Tracheal epithelial cell (primary cell): Measurements from ENCODE around the gene CENPX. TPM values are rescaled to one million over a fixed set of nuclear protein-coding genes. Genes with fewer than 3 reads are reported as not detected.

Experiments
- total RNA-seq: library from RNA; depleted of rRNA; stranded (reverse); fragments of >200 nt; gene quantifications from 2 replicates; pipeline ENCODE4 v1.2.1, GENCODE V29; 2014

The CENPX gene
- total RNA-seq = 28.2 and 45.0 TPM in 2 replicates

GRCh38 chr17:82022310-82022980 lies at the start of gene CENPX:
Gene CENPX (minus strand): TSS chr17:82022878. CDS start chr17:82022861, 17 bp downstream.

GRCh38 chr17:82065638-82066303 lies 43.1 kb upstream of the CENPX start, which contains the start of gene DUS1L:
Gene DUS1L (minus strand): TSS chr17:82065804. CDS start chr17:82065059, 745 bp downstream.

GRCh38 chr17:82051776-82052637 lies 29.3 kb upstream of the CENPX start, which contains the start of the genes GPS1 and RFNG:
Gene GPS1 (plus strand): TSS chr17:82051898. CDS start chr17:82051932, 34 bp downstream.
Gene RFNG (minus strand): TSS chr17:82051811. CDS start chr17:82051766, 45 bp downstream.

GRCh38 chr17:82037092-82037888 lies 14.6 kb upstream of the CENPX start, which contains the start of gene DCXR:
Gene DCXR (minus strand): TSS chr17:82037697. CDS start chr17:82037682, 15 bp downstream.

GRCh38 chr17:82031303-82031884 lies 8.7 kb upstream of the CENPX start, which contains the start of gene RAC3:
Gene RAC3 (plus strand): TSS chr17:82031678. CDS start chr17:82031762, 84 bp downstream.

GRCh38 chr17:82022981-82023446 lies 336 bp upstream of the CENPX start, which contains the start of gene LRRC45:
Gene LRRC45 (plus strand): TSS chr17:82023305. CDS start chr17:82023644, 339 bp downstream.

GRCh38 chr17:81977211-81977808 lies 45.4 kb downstream of the CENPX start, which contains the start of gene ASPSCR1:
Gene ASPSCR1 (plus strand): TSS chr17:81977629. CDS start chr17:81977647, 18 bp downstream.

Other genes with a start within 250 kb of the CENPX start
- not detected in 2 replicates for gene GCGR, start 218.7 kb downstream of the CENPX start, total RNA-seq
- 31.5 and 63.1 TPM in 2 replicates for gene MCRIP1, start 189.6 kb downstream of the CENPX start, total RNA-seq
- not detected in 2 replicates for gene PPP1R27, start 187.8 kb downstream of the CENPX start, total RNA-seq
- gene P4HB, start 162.3 kb downstream of the CENPX start, total RNA-seq = 624 and 855 TPM in 2 replicates
- 124 and 148 TPM in 2 replicates for gene ARHGDIA, start 151.5 kb downstream of the CENPX start, total RNA-seq
- 61.4 and 116 TPM in 2 replicates for gene ALYREF, start 131.3 kb downstream of the CENPX start, total RNA-seq
- gene ANAPC11, start 131.2 kb downstream of the CENPX start, total RNA-seq = 130 and 132 TPM in 2 replicates
- 1.9 and 2.6 TPM in 2 replicates for gene NPB, start 120.6 kb downstream of the CENPX start, total RNA-seq
- gene PCYT2, start 111.5 kb downstream of the CENPX start, total RNA-seq = 24.3 and 34.5 TPM in 2 replicates
- 26.9 and 29.9 TPM in 2 replicates for gene SIRT7, start 104.7 kb downstream of the CENPX start, total RNA-seq
- gene MAFG, start 95.1 kb downstream of the CENPX start, total RNA-seq = 16.9 and 22.2 TPM in 2 replicates
- gene PYCR1, start 85.6 kb downstream of the CENPX start, total RNA-seq = 126 and 176 TPM in 2 replicates
- not detected in 2 replicates for gene MYADML2, start 75.6 kb downstream of the CENPX start, total RNA-seq
- not detected in 2 replicates for gene NOTUM, start 61.7 kb downstream of the CENPX start, total RNA-seq
- gene ASPSCR1, start 45.2 kb downstream of the CENPX start, total RNA-seq = 16.1 and 23.4 TPM in 2 replicates
- gene LRRC45, start 427 bp upstream of the CENPX start, total RNA-seq = 12.3 and 13.9 TPM in 2 replicates
- 14.3 and 40.7 TPM in 2 replicates for gene RAC3, start 8.8 kb upstream of the CENPX start, total RNA-seq
- 82.7 and 109 TPM in 2 replicates for gene DCXR, start 14.8 kb upstream of the CENPX start, total RNA-seq
- gene RFNG, start 28.9 kb upstream of the CENPX start, total RNA-seq = 36.1 and 37.5 TPM in 2 replicates
- 81.8 and 87.5 TPM in 2 replicates for gene GPS1, start 29.0 kb upstream of the CENPX start, total RNA-seq
- gene DUS1L, start 42.9 kb upstream of the CENPX start, total RNA-seq = 113 and 146 TPM in 2 replicates
- 96.9 and 142 TPM in 2 replicates for gene FASN, start 75.4 kb upstream of the CENPX start, total RNA-seq
- gene CCDC57, start 190.0 kb upstream of the CENPX start, total RNA-seq = 10.6 and 13.9 TPM in 2 replicates
- 131 and 277 TPM in 2 replicates for gene SLC16A3, start 206.2 kb upstream of the CENPX start, total RNA-seq